ENCODE data around the gene PISD. TPM values are rescaled to one million over a fixed set of nuclear protein-coding genes. Genes with fewer than 3 reads are reported as not detected.
A peak's percentile ranks its signal among the peaks of the same experiment; 100 is the strongest.
"Not testable (repeated sequence)": the region's sequence is repeated elsewhere in the genome, so short reads cannot be mapped to it uniquely, and the experiment has no call there.

Gene PISD
- total RNA-seq: 10 to 100 TPM; 23.7 to 32.4 (median 26.5) TPM

DNA sequence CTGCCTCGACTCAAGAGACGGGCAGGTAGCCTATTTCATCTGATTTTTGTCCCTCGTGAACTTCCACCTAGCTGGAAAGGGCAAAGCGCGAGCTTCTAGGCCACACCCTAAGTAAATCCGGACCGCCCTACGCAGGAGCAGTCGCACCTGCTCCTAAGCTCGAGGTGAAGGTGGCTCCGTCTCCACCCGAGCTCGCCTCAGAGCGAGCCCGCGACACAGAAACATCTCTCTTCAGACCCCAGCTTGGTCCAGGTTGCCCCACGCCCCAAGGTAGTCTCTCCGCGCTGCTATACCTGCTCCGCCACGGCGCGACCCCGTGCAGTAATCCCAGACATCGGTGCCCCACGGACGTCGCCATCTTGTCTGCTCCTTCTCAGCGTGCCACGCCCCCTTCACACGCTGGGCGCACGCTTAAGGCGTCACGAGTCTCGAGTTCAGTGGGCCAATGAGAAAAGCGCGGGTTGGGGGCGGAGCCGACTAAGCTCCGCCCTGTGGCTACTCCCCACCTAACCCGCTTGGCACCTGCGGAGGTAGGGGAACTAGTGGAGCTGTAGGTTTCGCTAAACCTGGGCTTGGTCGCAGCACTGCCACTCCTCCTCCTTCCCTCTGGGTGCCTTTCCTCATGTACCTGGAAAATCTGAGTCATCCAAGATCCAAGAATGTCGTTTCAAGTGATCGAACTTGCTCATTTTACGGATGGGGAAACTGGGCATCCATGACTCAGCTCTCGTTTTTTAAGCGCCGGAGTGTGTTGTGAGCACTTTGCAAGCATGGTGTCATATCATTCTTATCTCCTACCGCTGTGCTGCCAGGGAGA, at the start of gene PISD:
Gene PISD, minus strand, starts transcription at position 365 of the 817 bp plus-strand sequence. Its CDS starts 7 bp downstream, at position 358.
- peak; percentile 75 to 99 (median 97) for ATAC-seq (replicated peaks in 6 of 8)
- peak within 1 kb of the TSS; percentile 71 to 97 (median 93) for H3K4me3 ChIP-seq
- 0 to 39% (median 9%) methylated on average over 5 to 21 of the region's 52 CpGs; no CpG with 5 or more reads in 1 of the 10 experiments for WGBS, 10 experiments
- in situ Hi-C loops (cut with MboI; ENCODE audit: low pct_unique_long_range_greater_than_20kb in 2 of 9, low sequenced_read_pairs in 9 of 9, unreplicated experiment in 9 of 9): loop anchor here in 2 of 9 experiments (25.0 kb wide), 1 partner anchor 300 kb away; no protein-coding TSS in a partner anchor
- peaks cover 4 to 6% of the 10 kb centered on the region in 2 donors for H3K4me1 ChIP-seq (replicated peaks in 1 of 2)
- peak within 1 kb of the TSS; percentile 67 to 72 for H3K27ac ChIP-seq

GRCh38 chr22:31711226-31711625, 49.2 kb upstream of the PISD start:
- H3K4me3 ChIP-seq; H3K27ac ChIP-seq; ATAC-seq (replicated peaks in 6 of 8); H3K4me1 ChIP-seq (replicated peaks in 1 of 2); in situ Hi-C loops (cut with MboI; ENCODE audit: low pct_unique_long_range_greater_than_20kb in 2 of 9, low sequenced_read_pairs in 9 of 9, unreplicated experiment in 9 of 9): not testable (repeated sequence)
- 86 to 100% (median 100%) methylated on average over 1 to 11 of the region's 12 CpGs; no CpG with 5 or more reads in 1 of the 10 experiments for WGBS, 10 experiments

GRCh38 chr22:31707519-31707918, 45.5 kb upstream of the PISD start:
- no peak for ATAC-seq (replicated peaks in 6 of 8)
- in situ Hi-C loops (cut with MboI; ENCODE audit: low pct_unique_long_range_greater_than_20kb in 2 of 9, low sequenced_read_pairs in 9 of 9, unreplicated experiment in 9 of 9): no loop called here
- WGBS, 10 experiments: 95 to 100% (median 100%) methylated on average over 2 to 7 of the region's 8 CpGs; no CpG with 5 or more reads in 3 of the 10 experiments
- H3K27ac ChIP-seq: no peak overlapping the region
- no peaks in the 10 kb centered on the region for H3K4me1 ChIP-seq (replicated peaks in 1 of 2)
- no peak overlapping the region for H3K4me3 ChIP-seq

DNA sequence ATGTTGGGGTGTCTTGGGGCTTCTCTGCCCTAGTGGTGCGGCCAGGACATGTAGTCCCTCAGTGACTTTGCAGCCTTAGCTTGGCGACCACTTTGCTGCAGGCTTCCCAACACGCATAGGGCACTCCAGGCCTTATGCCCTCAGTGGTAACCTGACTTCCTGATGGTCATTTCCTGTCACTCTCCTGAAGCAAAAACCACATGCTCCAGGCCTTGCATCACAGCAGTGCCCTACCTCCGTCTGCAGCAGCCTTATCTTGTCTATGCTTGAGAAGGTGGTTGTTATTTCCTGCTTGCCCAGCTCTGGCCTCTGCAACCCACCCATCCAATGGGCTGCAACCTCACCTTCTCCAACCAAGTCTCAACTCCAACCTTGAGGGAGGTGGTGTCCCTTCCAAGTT, 33.4 kb upstream of the PISD start:
- Histone ChIP-seq H3K4me1 (replicated peaks in 1 of 2) (no peaks in the 10 kb centered on the region), H3K27ac (no peak overlapping the region), H3K4me3 (no peak overlapping the region)
- ATAC-seq (replicated peaks in 6 of 8): no peak
- 75 to 100% (median 94%) methylated on average over 1 to 4 of the region's 4 CpGs; no CpG with 5 or more reads in 4 of the 10 experiments for WGBS, 10 experiments
- in situ Hi-C loops (cut with MboI; ENCODE audit: low pct_unique_long_range_greater_than_20kb in 2 of 9, low sequenced_read_pairs in 9 of 9, unreplicated experiment in 9 of 9): no loop called here

- H3K4me1 ChIP-seq (replicated peaks in 1 of 2); ATAC-seq (replicated peaks in 6 of 8); in situ Hi-C loops (cut with MboI; ENCODE audit: low pct_unique_long_range_greater_than_20kb in 2 of 9, low sequenced_read_pairs in 9 of 9, unreplicated experiment in 9 of 9); H3K27ac ChIP-seq; H3K4me3 ChIP-seq: not testable (repeated sequence)
- WGBS, 10 experiments: 43 to 100% (median 100%) methylated on average over 1 to 6 of the region's 11 CpGs; no CpG with 5 or more reads in 5 of the 10 experiments
Measured at GRCh38 chr22:31694046-31694445, 32.0 kb upstream of the PISD start.

DNA sequence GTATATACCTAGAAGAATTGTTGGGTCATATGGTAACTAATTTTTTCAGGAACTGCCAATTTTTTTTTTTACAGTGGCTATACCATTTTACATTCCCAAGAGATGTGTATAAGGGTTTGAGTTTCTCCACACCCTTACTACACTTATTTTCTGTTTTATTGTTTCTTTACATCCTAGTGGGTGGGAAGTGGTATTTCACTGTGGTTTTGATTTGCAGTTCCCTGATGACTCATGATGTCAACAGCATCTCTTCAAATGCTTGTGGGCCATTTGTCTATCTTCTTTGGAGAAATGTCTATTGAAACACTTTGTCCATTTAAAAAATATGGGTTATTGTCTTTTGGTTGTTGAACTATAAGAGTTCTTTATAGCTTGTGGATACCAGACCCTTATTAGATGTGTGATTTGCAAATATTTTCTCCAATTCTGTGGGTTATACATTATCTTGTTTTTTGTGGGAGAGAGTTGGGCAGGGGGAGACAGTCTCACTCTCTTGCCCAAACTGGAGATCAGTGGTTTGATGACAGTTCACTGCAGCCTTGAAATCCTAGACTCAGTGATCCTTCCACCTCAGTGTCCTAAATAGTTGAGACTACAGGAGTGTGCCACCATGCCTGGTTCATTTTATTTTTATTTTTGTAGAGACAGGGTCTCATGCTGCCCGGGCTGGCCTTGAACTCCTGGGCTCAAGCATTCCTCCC, 30.3 kb upstream of the PISD start:
- Histone ChIP-seq H3K4me3 (no peak overlapping the region), H3K27ac (no peak overlapping the region), H3K4me1 (replicated peaks in 1 of 2) (no peaks in the 10 kb centered on the region)
- WGBS, 10 experiments: 100% methylated on average over 1 of the region's 1 CpG; no CpG with 5 or more reads in 6 of the 10 experiments
- in situ Hi-C loops (cut with MboI; ENCODE audit: low pct_unique_long_range_greater_than_20kb in 2 of 9, low sequenced_read_pairs in 9 of 9, unreplicated experiment in 9 of 9): no loop called here
- ATAC-seq (replicated peaks in 6 of 8): no peak

DNA sequence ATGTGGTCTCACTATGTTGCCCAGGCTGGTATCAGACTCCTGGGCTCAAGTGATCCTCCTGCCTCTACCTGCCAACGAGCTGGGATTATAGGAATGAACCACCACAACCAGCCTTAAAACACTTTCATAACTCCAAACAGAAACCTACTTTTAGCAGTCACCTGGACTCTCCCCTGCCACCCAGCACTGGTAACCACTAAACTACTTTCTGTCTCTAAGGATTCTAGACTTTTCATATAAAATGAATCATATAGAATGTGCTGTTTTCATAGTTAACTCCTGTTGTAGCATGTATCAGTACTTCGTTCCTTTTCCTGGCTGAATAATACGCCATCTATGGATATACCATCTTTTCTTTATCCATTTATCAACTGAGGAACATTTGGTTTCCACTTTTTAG, 29.4 kb upstream of the PISD start:
- Histone ChIP-seq H3K4me1 (replicated peaks in 1 of 2) (no peaks in the 10 kb centered on the region), H3K4me3 (no peak overlapping the region), H3K27ac (no peak overlapping the region)
- WGBS, 10 experiments: 88 to 100% (median 100%) methylated on average over 1 to 3 of the region's 3 CpGs
- in situ Hi-C loops (cut with MboI; ENCODE audit: low pct_unique_long_range_greater_than_20kb in 2 of 9, low sequenced_read_pairs in 9 of 9, unreplicated experiment in 9 of 9): no loop called here
- no peak for ATAC-seq (replicated peaks in 6 of 8)

DNA sequence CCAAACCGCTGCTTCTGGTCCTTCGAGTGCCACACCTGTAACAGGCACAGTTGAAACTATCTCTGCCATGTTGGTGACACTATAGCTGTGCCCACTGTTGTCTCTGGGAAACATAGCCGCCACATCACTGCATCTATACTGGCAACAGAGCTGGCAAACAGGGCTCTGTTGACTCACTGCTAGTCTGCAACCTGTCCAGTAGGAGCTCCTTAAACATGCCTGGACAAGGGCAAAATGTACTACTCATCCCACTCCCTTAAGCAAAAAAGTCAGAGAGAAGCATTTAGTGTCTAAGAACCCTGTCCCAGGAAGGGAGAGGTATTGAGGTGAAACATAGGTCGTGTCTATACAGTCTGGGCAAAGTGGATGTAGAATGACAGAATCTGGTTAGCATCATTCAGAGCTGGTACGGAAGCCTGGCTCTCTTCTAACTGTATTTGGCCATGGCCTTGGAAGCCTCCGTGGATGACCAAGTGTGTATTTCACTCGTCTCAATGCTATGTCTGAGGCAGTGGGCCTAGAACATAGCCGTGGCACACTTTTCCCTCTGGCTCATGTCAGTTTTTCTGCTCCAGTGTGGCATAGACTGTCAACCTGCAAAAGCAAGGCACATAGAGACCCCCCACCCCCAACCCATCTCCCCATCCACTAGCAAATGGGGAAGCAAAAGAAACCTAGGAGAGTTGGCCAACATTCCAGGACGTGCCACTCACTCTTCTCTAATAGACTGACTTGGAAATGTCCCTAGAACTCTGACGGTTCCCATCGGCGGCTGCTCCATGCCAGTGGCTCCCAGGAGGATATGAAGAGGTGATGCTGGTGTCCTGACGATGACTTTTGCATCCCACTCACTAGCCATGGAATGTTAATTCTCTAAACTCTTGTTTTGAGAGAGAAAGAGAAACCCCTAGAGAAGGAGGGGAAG, 21.4 kb upstream of the PISD start:
- WGBS, 10 experiments: 0 to 100% (median 92%) methylated on average over 1 to 9 of the region's 13 CpGs; no CpG with 5 or more reads in 1 of the 10 experiments
- H3K4me3 ChIP-seq: no peak overlapping the region
- H3K4me1 ChIP-seq (replicated peaks in 1 of 2): no peaks in the 10 kb centered on the region
- no peak overlapping the region for H3K27ac ChIP-seq
- in situ Hi-C loops (cut with MboI; ENCODE audit: low pct_unique_long_range_greater_than_20kb in 2 of 9, low sequenced_read_pairs in 9 of 9, unreplicated experiment in 9 of 9): no loop called here
- no peak for ATAC-seq (replicated peaks in 6 of 8)

DNA sequence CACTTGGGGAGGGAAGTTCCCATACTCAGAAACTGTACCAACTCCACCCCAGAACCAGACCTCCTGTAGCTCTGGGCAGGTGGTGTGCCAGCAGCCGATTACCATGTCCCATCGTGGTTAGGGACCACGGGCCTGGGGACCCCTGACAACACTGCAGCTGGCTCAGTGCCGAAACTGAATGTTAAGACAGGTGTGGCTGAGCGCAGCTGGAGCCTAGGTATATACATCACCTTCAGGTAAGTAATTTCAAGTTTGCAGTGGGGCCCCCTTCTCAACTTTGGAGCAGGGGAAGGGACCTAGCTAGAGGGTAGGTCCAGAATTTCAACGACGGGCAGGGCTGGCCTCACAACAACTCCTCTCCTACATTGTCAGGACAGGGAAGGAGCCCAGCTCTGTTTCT, 20.7 kb upstream of the PISD start:
- in situ Hi-C loops (cut with MboI; ENCODE audit: low pct_unique_long_range_greater_than_20kb in 2 of 9, low sequenced_read_pairs in 9 of 9, unreplicated experiment in 9 of 9): no loop called here
- no peak overlapping the region for H3K27ac ChIP-seq
- no peaks in the 10 kb centered on the region for H3K4me1 ChIP-seq (replicated peaks in 1 of 2)
- ATAC-seq (replicated peaks in 6 of 8): no peak
- no peak overlapping the region for H3K4me3 ChIP-seq
- 70 to 100% (median 90%) methylated on average over 1 to 2 of the region's 7 CpGs; no CpG with 5 or more reads in 6 of the 10 experiments for WGBS, 10 experiments

DNA sequence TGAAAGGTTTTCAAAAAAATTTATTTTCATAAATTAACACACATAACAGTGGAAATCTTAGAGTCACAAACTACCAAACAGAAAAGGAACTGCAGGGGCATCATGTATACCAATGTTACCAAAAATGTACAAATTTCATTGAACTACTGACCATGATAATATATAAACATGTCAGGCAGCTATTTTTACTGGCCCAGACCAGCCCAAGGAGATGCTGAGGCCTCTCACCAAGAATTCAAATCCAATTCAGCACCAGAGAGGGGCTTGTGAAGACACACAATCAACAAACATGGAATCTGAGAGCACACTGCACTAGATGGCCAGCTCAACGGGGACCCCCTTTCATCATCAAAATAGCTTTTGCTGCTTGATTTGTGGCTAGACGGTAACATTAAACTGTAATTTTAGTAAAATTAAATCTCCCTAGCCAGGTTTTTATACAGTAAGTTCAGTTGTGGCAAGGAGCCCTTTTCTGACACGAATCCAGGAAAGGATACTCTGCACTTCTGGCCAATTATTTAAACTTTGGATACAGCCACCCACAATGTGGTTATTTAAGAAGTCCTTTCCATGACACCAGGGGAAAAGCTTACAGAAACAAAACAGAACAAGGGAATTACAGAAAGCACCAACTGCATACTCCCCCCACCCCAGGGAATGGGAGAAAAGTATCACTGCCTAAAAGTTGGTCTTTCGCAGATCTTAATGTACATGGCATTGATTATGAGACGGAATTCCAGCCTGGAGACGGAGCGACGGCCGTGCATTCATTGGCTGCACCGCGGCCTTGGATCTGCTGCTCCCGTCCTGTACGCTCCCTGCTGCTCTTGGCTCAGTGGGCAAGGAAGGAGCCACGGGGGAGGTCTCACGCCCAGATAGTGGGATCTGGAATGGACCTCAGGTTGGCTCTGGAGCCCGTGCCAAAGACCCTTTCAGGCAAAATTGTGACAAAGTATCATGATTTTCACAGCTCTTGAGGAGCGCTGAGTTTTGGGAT, 19.6 kb upstream of the PISD start:
- WGBS, 10 experiments: 33 to 100% (median 90%) methylated on average over 4 to 12 of the region's 17 CpGs; no CpG with 5 or more reads in 3 of the 10 experiments

GRCh38 chr22:31680861-31681341, 18.9 kb upstream of the PISD start:
- 45 to 100% (median 86%) methylated on average over 1 to 9 of the region's 9 CpGs for WGBS, 10 experiments
- H3K27ac ChIP-seq: no peak overlapping the region
- no peak overlapping the region for H3K4me3 ChIP-seq

More for the DNA sequence above, 19.6 kb upstream of the PISD start:
- Histone ChIP-seq H3K4me3 (no peak overlapping the region), H3K27ac (no peak overlapping the region), H3K4me1 (replicated peaks in 1 of 2) (no peaks in the 10 kb centered on the region)
- in situ Hi-C loops (cut with MboI; ENCODE audit: low pct_unique_long_range_greater_than_20kb in 2 of 9, low sequenced_read_pairs in 9 of 9, unreplicated experiment in 9 of 9): no loop called here
- no peak for ATAC-seq (replicated peaks in 6 of 8)

More at GRCh38 chr22:31680861-31681341, 18.9 kb upstream of the PISD start:
- ATAC-seq (replicated peaks in 6 of 8): peak in 1 of 8 experiments; percentile 62
- no peaks in the 10 kb centered on the region for H3K4me1 ChIP-seq (replicated peaks in 1 of 2)
- in situ Hi-C loops (cut with MboI; ENCODE audit: low pct_unique_long_range_greater_than_20kb in 2 of 9, low sequenced_read_pairs in 9 of 9, unreplicated experiment in 9 of 9): no loop called here
